T-cell (primary cell): ENCODE results near the gene VASP. TPM values are rescaled to one million over a fixed set of nuclear protein-coding genes. Genes with fewer than 3 reads are reported as not detected.

ENCODE experiments used
- ATAC-seq, 4 experiments: fragments of 200-7000 bp in 3 of 4; fragments of 150-1000 bp in 1 of 4; cut with Tn5 transposase; replicated peaks in 1 of 4; 1 replicate in 3 of 4; 2 replicates in 1 of 4; pipeline ENCODE4 v1.10.0; 2021; ENCODE audit warnings: moderate library complexity in 3 of 4, mild to moderate bottlenecking in 2 of 4, moderate number of reproducible peaks in 1 of 4
- CTCF ChIA-PET, 2 donors: fragments of 300-600 bp; sonication (Branson Sonifier 250); formaldehyde crosslinking; loops; one replicate each; lab custom pipeline; 2022; ENCODE audit warnings: antibody characterized with exemption in 2 of 2; lab: Charles Lee
- POLR2A ChIA-PET, 2 donors: fragments of 300-600 bp; sonication (Branson Sonifier 250); formaldehyde crosslinking; loops; one replicate each; lab custom pipeline; 2022; ENCODE audit warnings: antibody characterized with exemption in 2 of 2; lab: Charles Lee
- DNase-seq, 35 experiments: peaks; one replicate each; pipeline versions ENCODE4 v3.0.0 to v3.0.0-alpha.2; 2013 to 2023
- H3K27ac ChIP-seq: one replicate; pipeline ENCODE4 v1.5.1; 2013; ENCODE audit warnings: low read length
- H3K27me3 ChIP-seq, 2 experiments: replicated peaks in 1 of 2; 1 replicate in 1 of 2; 2 replicates in 1 of 2; pipeline versions ENCODE4 v1.6.1 to v1.7.0; 2013; ENCODE audit warnings: low read length in 1 of 2, mixed read lengths in 1 of 2; ENCODE audit not compliant: control insufficient read depth in 2 of 2, insufficient read depth in 2 of 2; ENCODE audit errors: extremely low read depth in 1 of 2
- H3K36me3 ChIP-seq, 2 donors: 1 replicate in 1 of 2; 2 replicates in 1 of 2; pipeline versions ENCODE4 v1.6.1 to v1.7.0; 2013; ENCODE audit warnings: low read length in 1 of 2; ENCODE audit not compliant: control insufficient read depth in 2 of 2, insufficient read depth in 1 of 2; ENCODE audit errors: extremely low read depth in 1 of 2
- H3K4me1 ChIP-seq, 2 experiments: 1 replicate in 1 of 2; 2 replicates in 1 of 2; pipeline versions ENCODE4 v1.6.1 to v1.7.0; 2013; ENCODE audit warnings: low read length in 2 of 2, mixed read lengths in 1 of 2; ENCODE audit not compliant: insufficient read depth in 2 of 2, control insufficient read depth in 1 of 2; ENCODE audit errors: extremely low read depth in 1 of 2
- H3K4me3 ChIP-seq, 2 donors: 1 replicate in 1 of 2; 2 replicates in 1 of 2; pipeline versions ENCODE4 v1.5.1 to v1.7.0; 2013; ENCODE audit warnings: mild to moderate bottlenecking in 2 of 2, low read length in 1 of 2, moderate library complexity in 1 of 2; ENCODE audit not compliant: control insufficient read depth in 1 of 2; ENCODE audit errors: extremely low read depth in 1 of 2
- H3K9me3 ChIP-seq: 2 replicates; pipeline ENCODE4 v1.7.0; 2013
- H3K27ac Mint-ChIP-seq, 2 donors: one replicate each; pipeline ENCODE4 v1.8.0; 2020 to 2021; ENCODE audit warnings: mild to moderate bottlenecking in 2 of 2, mixed read lengths in 2 of 2
- H3K27me3 Mint-ChIP-seq, 2 donors: one replicate each; pipeline ENCODE4 v1.8.0; 2021 to 2022; ENCODE audit warnings: mixed read lengths in 2 of 2
- H3K36me3 Mint-ChIP-seq: one replicate; pipeline ENCODE4 v1.8.0; 2021; ENCODE audit warnings: mixed read lengths
- H3K4me1 Mint-ChIP-seq, 3 donors: one replicate each; pipeline ENCODE4 v1.8.0; 2020 to 2022; ENCODE audit warnings: mixed read lengths in 3 of 3, mild to moderate bottlenecking in 1 of 3
- H3K4me3 Mint-ChIP-seq, 3 donors: one replicate each; pipeline ENCODE4 v1.8.0; 2020 to 2022; ENCODE audit warnings: mild to moderate bottlenecking in 3 of 3, mixed read lengths in 3 of 3, moderate library complexity in 3 of 3
- H3K9me3 Mint-ChIP-seq, 3 donors: one replicate each; pipeline ENCODE4 v1.8.0; 2020 to 2022; ENCODE audit warnings: mixed read lengths in 3 of 3
- WGBS: methylation state at CpG from one replicate; pipeline ENCODE4 v1.1.5; 2013; ENCODE audit warnings: missing lambda C conversion rate; ENCODE audit not compliant: insufficient coverage; 5-methylcytosine and 5-hydroxymethylcytosine counted together
- total RNA-seq, 35 experiments: library from RNA in 6 of 35; stranded (reverse) in 6 of 35; fragments of 120-200 nt in 1 of 35; gene quantifications; one replicate each; pipeline versions ENCODE4 v1.2.1 to v1.2.4 and lab custom pipeline; 2013 to 2026

VASP gene
- total RNA-seq, 5 donors from 2014 or later (not counting 1 experiment from before 2014, with no cell fraction given): 77.4 to 113 (median 101) TPM

- H3K9me3 ChIP-seq: no peaks in the 10 kb centered on the region
- no peaks in the 10 kb centered on the region for H3K9me3 Mint-ChIP-seq
- CTCF ChIA-PET: interaction anchor here in 1 of 2 donors (0.5 to 4.8 kb wide), 6 partner anchors 9 to 33 kb away, joined by 3 to 31 read pairs (median 3); no protein-coding TSS in a partner anchor
- peaks cover 8 to 48% of the 10 kb centered on the region in 2 experiments for H3K4me1 ChIP-seq
- DNase-seq (peak; percentile 83 to 97 (median 94)), ATAC-seq (peak; percentile 67 to 85 (median 84))
- H3K36me3 Mint-ChIP-seq: peaks cover 34% of the 10 kb centered on the region
- 0% methylated on average over 34 of the region's 66 CpGs for WGBS
- POLR2A ChIA-PET: interaction anchor here (0.6 to 3.4 kb wide), 7 partner anchors 9 to 234 kb away, joined by 4 to 59 read pairs (median 7); no protein-coding TSS in a partner anchor
- H3K4me3 ChIP-seq: peak overlapping the region; percentile 73 to 86
- no peaks in the 10 kb centered on the region for H3K36me3 ChIP-seq
- peak overlapping the region; percentile 93 to 97 for H3K27ac Mint-ChIP-seq
- H3K4me1 Mint-ChIP-seq: peaks cover 33 to 42% (median 33%) of the 10 kb centered on the region in 3 donors
- peaks cover 12% of the 10 kb centered on the region in 2 donors for H3K27me3 Mint-ChIP-seq
- H3K27me3 ChIP-seq: peaks cover 7 to 47% of the 10 kb centered on the region in 2 experiments
- H3K4me3 Mint-ChIP-seq: peak overlapping the region; percentile 89 to 95 (median 89)
- H3K27ac ChIP-seq: peak overlapping the region; percentile 94
Measured at GRCh38 chr19:45469132-45469944, 37.9 kb upstream of the VASP start.

- Mint-ChIP-seq H3K27me3 (peaks cover 13 to 16% of the 10 kb centered on the region in 2 donors), H3K36me3 (peaks cover 34% of the 10 kb centered on the region), H3K4me1 (peaks cover 40 to 49% (median 40%) of the 10 kb centered on the region in 3 donors), H3K9me3 (no peaks in the 10 kb centered on the region), H3K27ac (peak overlapping the region; percentile 93 to 97), H3K4me3 (peak overlapping the region; percentile 89 to 95 (median 89))
- Histone ChIP-seq H3K36me3 (no peaks in the 10 kb centered on the region), H3K27me3 (peaks cover 11 to 41% of the 10 kb centered on the region in 2 experiments), H3K9me3 (no peaks in the 10 kb centered on the region), H3K4me1 (peaks cover 12 to 55% of the 10 kb centered on the region in 2 experiments), H3K27ac (peak overlapping the region; percentile 94), H3K4me3 (peak overlapping the region; percentile 73 to 86)
- 80% methylated on average over 9 of the region's 33 CpGs for WGBS
- DNase-seq: peak in 4 of 35 experiments; percentile 25 to 59 (median 44)
- ATAC-seq: no peak
- ChIA-PET POLR2A (interaction anchor here (0.6 to 3.4 kb wide), 7 partner anchors 8 to 35 kb away, joined by 3 to 59 read pairs (median 7); no protein-coding TSS in a partner anchor), CTCF (interaction anchor here in 1 of 2 donors (1.0 to 4.8 kb wide), 4 partner anchors 9 to 30 kb away, joined by 3 to 31 read pairs (median 14); no protein-coding TSS in a partner anchor)
Measured at GRCh38 chr19:45469945-45470761, 37.1 kb upstream of the VASP start.

GRCh38 chr19:45470762-45471081 lies 36.6 kb upstream of the VASP start:
- Mint-ChIP-seq H3K36me3 (peaks cover 34% of the 10 kb centered on the region), H3K9me3 (no peaks in the 10 kb centered on the region), H3K4me1 (peaks cover 41 to 50% (median 45%) of the 10 kb centered on the region in 3 donors), H3K27me3 (peaks cover 13 to 16% of the 10 kb centered on the region in 2 donors), H3K27ac (peak overlapping the region in 1 of 2 donors; percentile 23), H3K4me3 (peak overlapping the region; percentile 89 to 95 (median 89))
- DNase-seq: no peak
- H3K36me3 ChIP-seq: no peaks in the 10 kb centered on the region
- peaks cover 12 to 55% of the 10 kb centered on the region in 2 experiments for H3K4me1 ChIP-seq
- 86% methylated on average over 7 of the region's 15 CpGs for WGBS
- no peak overlapping the region for H3K27ac ChIP-seq
- ChIA-PET CTCF (no interaction called here), POLR2A (interaction anchor here in 1 of 2 donors (0.6 kb wide), 1 partner anchor 36 kb away, joined by 3 read pairs; no protein-coding TSS in a partner anchor)
- ATAC-seq: no peak
- peaks cover 11 to 36% of the 10 kb centered on the region in 2 experiments for H3K27me3 ChIP-seq
- no peaks in the 10 kb centered on the region for H3K9me3 ChIP-seq
- no peak overlapping the region for H3K4me3 ChIP-seq

- H3K36me3 ChIP-seq: no peaks in the 10 kb centered on the region
- H3K4me1 ChIP-seq: peaks cover 12 to 58% of the 10 kb centered on the region in 2 experiments
- ATAC-seq (no peak), DNase-seq (peak in 1 of 35 experiments; percentile 38)
- H3K27me3 ChIP-seq: peaks cover 11 to 33% of the 10 kb centered on the region in 2 experiments
- no peak overlapping the region for H3K27ac ChIP-seq
- H3K4me3 ChIP-seq: no peak overlapping the region
- peaks cover 34% of the 10 kb centered on the region for H3K36me3 Mint-ChIP-seq
- peaks cover 42 to 51% (median 49%) of the 10 kb centered on the region in 3 donors for H3K4me1 Mint-ChIP-seq
- WGBS: 51% methylated on average over 3 of the region's 16 CpGs
- H3K9me3 Mint-ChIP-seq: no peaks in the 10 kb centered on the region
- POLR2A ChIA-PET: interaction anchor here in 1 of 2 donors (0.6 kb wide), 1 partner anchor 36 kb away, joined by 3 read pairs; no protein-coding TSS in a partner anchor
- peak overlapping the region in 1 of 2 donors; percentile 52 for H3K27ac Mint-ChIP-seq
- H3K4me3 Mint-ChIP-seq: peak overlapping the region in 2 of 3 donors; percentile 89 to 95
- CTCF ChIA-PET: interaction anchor here in 1 of 2 donors (0.7 kb wide), 1 partner anchor 32 kb away, joined by 3 read pairs; no protein-coding TSS in a partner anchor
- peaks cover 13 to 16% of the 10 kb centered on the region in 2 donors for H3K27me3 Mint-ChIP-seq
- H3K9me3 ChIP-seq: no peaks in the 10 kb centered on the region
Measured at GRCh38 chr19:45471111-45471930, 36.0 kb upstream of the VASP start.

GRCh38 chr19:45471931-45472562 lies 35.2 kb upstream of the VASP start:
- Mint-ChIP-seq H3K27ac (no peak overlapping the region), H3K4me1 (peaks cover 44 to 56% (median 54%) of the 10 kb centered on the region in 3 donors)
- no peak overlapping the region for H3K4me3 ChIP-seq

More at GRCh38 chr19:45471931-45472562, 35.2 kb upstream of the VASP start:
- Histone ChIP-seq H3K27ac (no peak overlapping the region), H3K36me3 (no peaks in the 10 kb centered on the region), H3K4me1 (peaks cover 12 to 58% of the 10 kb centered on the region in 2 experiments), H3K27me3 (peaks cover 11 to 31% of the 10 kb centered on the region in 2 experiments), H3K9me3 (no peaks in the 10 kb centered on the region)
- no peaks in the 10 kb centered on the region for H3K9me3 Mint-ChIP-seq
- WGBS: 83% methylated on average over 1 of the region's 7 CpGs
- ChIA-PET CTCF (interaction anchor here in 1 of 2 donors (0.7 kb wide), 1 partner anchor 33 kb away, joined by 3 read pairs; no protein-coding TSS in a partner anchor), POLR2A (interaction anchor here in 1 of 2 donors (1.6 kb wide), 1 partner anchor 33 kb away, joined by 7 read pairs; no protein-coding TSS in a partner anchor)
- ATAC-seq (no peak), DNase-seq (no peak)
- H3K36me3 Mint-ChIP-seq: peaks cover 34% of the 10 kb centered on the region
- H3K27me3 Mint-ChIP-seq: peaks cover 13 to 16% of the 10 kb centered on the region in 2 donors
- H3K4me3 Mint-ChIP-seq: peak overlapping the region in 2 of 3 donors; percentile 60 to 95
